ENCODE data around the gene C2orf74.

GRCh38 chr2:61196671-61197070 lies 34.7 kb downstream of the C2orf74 start:
- TF ChIP-seq YY1 (IDR thresholded peaks at IDR 0.05; ENCODE audit: insufficient read depth, insufficient read length), result no peak
- TF ChIP-seq ZNF274 (IDR thresholded peaks at IDR 0.05; ENCODE audit: low read depth, low read length), result no peak
